ENCODE measurements around the gene IFNA2.

Gene IFNA2

DNA sequence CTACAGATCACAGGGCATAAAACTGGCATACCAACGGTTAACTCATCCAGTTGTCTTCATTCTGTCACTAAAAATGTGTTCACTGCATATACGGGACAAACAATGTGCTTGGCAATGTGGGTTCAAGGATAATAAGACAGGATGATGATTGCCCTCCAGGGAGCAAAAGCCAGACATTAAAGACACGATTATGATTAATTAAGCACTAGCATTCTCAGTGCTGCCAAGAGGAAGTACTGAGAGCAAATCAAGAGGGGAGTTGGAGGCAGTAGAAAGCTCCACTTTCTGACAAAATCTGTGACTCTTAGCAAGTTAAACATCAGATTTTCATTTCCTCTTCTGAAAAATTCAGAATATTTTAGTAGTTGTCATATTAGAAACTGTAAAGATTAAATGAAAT, 14.8 kb upstream of the IFNA2 start:
- TF ChIP-seq, protein P1, sequence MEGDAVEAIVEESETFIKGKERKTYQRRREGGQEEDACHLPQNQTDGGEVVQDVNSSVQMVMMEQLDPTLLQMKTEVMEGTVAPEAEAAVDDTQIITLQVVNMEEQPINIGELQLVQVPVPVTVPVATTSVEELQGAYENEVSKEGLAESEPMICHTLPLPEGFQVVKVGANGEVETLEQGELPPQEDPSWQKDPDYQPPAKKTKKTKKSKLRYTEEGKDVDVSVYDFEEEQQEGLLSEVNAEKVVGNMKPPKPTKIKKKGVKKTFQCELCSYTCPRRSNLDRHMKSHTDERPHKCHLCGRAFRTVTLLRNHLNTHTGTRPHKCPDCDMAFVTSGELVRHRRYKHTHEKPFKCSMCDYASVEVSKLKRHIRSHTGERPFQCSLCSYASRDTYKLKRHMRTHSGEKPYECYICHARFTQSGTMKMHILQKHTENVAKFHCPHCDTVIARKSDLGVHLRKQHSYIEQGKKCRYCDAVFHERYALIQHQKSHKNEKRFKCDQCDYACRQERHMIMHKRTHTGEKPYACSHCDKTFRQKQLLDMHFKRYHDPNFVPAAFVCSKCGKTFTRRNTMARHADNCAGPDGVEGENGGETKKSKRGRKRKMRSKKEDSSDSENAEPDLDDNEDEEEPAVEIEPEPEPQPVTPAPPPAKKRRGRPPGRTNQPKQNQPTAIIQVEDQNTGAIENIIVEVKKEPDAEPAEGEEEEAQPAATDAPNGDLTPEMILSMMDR (IDR thresholded peaks at IDR 0.05), result no peak

DNA sequence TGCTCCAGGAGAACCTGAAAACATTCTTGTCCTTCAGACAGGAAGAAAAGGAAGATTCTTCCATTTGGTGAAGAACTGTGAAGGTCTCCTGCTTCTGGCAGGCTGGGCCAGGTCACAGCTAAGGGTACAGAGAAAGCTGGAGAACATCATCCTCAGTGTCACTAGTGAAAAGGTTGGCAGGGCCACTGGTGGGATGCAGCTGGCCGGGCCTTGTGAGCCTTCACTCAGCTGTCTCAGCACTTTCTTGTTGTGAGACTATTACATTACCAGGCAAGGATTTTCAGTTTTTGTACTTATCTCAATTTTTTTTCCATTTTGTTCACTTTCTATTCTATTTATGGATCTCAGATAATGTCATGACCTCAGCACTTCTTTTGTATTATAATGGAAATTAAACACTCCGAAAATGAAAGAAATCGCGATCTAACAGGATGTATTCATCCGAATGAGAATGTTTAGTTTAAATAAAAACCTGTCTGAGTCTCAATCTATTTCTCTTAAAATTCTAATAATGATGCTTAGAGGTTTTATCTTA, 13.8 kb upstream of the IFNA2 start:
- TF ChIP-seq, protein P1 (IDR thresholded peaks at IDR 0.05), result no peak

DNA sequence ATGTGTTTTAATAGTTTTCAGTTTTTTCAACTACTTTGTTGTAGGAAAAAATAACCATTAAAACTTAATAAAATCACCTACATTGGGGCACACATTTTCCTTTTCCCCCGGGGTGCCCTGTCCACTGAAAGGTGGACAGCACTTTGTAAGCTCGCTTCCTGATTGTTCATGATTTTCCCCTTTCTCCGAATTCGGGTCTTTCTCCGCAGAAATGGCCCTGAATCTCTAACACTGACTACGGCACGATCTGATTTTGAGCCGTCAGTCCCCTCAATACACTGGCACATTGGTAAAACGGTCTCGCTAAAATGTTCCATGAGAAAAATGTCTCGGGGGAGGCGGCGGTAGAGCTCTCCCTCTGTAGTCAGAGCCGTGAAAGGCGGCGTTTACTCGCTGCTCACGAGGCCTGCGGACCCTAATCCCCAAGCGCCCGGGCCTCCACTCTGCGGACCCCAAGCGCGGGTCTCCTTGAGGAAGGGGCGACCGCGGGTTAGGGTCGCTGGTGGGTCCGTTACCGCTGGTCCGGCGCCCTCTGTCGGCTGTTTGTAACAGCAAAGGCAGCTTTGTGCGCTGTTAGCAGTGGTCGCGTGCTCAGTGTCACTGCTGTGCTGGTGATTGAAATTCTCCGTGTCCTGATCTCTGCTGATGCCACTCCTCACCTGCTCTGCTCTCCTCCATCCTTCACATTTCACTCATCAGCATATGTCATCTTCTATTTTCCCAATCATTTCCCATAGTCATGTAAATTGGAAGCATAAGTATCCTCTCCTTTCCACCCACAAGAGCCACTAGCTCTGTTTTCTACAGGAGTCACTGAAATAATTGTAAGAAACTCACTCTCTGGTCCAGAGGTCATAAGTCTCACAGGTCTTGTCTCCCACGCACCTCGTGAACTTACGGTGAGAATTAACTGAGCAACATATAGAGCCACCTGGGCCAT, 10.8 kb upstream of the IFNA2 start:
- TF ChIP-seq, protein P1 (IDR thresholded peaks at IDR 0.05), result peak; percentile 92

DNA sequence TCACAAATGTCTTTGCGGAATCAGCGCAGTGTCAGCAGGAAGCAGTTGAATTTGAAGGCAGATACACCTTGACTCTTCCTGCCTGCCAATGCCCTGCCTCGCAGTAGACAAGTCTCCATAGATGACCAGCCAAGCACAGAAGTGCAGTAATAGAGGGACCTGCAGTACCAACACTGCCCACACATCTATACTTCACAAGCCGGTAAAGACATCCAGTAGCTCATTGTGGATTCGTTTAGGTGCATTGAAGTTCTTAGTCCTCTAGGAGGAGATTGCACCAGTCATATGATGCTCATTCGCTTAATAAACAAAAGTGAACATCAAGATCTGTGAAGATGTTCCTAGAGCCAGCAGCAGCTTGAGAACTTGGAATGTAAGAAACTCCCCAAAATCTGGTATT, 7.1 kb upstream of the IFNA2 start:
- TF ChIP-seq, protein P1 (IDR thresholded peaks at IDR 0.05), result peak; percentile 28; the same call in 1 of the 2 replicates

DNA sequence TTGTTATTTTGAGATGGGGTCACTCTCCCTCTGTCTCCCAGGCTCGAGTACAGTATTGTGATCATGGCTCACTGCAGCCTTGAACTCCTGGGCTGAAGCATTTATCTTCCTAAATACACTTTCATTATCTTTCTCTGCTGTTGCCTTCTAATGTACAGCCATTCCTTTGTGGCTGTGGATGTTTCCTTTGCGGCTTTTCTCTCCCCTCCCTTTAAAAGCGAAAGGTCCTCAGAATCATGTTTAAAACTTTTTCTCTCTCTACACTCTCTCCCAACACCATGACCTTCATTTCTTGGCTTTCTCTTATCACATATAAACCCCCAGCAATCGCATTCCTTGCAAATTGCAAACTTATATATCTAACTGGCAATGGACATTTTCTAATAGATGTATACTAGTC, 1.6 kb downstream of the IFNA2 start:
- TF ChIP-seq, protein P1 (IDR thresholded peaks at IDR 0.05), result no peak

DNA sequence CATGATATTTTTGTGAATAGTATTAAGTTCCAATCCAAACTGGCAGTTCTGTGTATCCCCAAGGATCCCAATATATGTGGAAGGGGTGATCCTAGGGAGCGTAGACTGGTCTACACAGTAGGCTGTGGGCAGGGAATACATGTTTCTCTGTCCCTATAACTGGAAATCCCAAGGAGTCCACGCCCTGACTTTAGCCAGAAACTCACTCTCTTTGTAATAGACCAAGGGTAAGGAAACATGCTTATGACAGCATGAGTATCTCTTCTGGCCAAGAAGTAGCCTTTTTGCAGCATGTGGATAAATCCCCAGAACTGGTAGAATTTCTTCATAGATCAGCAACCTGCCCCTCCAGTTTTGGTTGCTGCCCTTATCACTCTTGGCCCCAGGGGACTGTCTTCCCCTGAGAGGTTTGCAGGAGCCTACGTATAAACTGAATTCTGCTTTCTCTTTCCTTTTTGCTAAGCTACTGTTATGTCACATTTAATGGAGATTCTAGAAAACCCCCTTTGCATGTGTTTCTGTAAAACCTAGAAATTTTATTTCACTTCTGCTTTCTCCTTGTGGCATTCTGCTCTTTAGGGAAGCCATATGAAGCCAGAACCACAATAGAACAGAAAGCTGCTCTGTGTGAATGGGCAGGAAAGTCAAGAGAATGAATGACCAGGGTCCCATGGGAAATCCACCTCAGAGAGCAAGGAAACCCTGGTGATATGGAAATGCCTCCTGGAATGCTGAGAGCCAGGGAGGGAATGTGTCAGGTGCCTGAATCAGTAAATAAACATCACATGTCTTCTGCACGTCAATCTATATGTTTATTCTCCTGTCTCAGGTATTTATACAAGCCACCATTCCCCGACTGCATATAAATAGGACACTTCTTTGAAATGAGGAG, 3.5 kb downstream of the IFNA2 start:
- TF ChIP-seq, protein P1 (IDR thresholded peaks at IDR 0.05), result no peak

DNA sequence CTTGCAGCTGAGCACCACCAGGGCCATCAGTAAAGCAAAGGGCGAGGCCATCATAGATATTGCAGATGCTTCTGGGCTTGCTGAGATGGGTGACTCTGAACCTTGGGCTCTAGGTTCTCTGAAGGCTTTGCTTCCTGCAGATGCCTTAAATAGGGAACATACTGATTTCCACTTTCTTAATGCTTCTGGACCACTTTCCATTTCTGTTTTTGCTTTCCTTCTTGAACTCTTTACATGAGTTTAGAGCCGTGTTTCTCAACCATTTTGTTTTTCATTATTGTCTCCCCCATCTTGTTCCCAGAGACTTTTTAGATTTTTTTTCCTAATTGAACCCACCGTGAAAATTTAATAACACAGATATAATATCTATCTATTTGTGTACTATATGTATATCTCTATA, 17.2 kb downstream of the IFNA2 start, which contains the start of gene IFNA13:
TSS of gene IFNA13 (minus strand) at position 101 of the 400 bp plus-strand sequence. CDS start at position 54, 47 bp downstream.
- TF ChIP-seq, protein P1 (IDR thresholded peaks at IDR 0.05), result no peak
